Endothelial cell of umbilical vein (primary cell): ENCODE data around the gene CPPED1. TPM values are rescaled to one million over a fixed set of nuclear protein-coding genes. Genes with fewer than 3 reads are reported as not detected.

Experiments
- BruUV-seq: library from RNA; stranded (reverse); fragments of 400-500 nt; replicated peaks from 2 replicates; lab custom pipeline; 2021; lab: Mats Ljungman, UMichigan
- CTCF ChIA-PET: fragments of 300-600, 350-600 bp; sonication (Branson Sonifier 250); formaldehyde crosslinking; loops from one replicate; lab custom pipeline; 2021; ENCODE audit warnings: antibody characterized with exemption, inconsistent platforms; lab: Charles Lee
- POLR2A ChIA-PET: fragments of 300-600, 350-600 bp; sonication (Branson Sonifier 250); formaldehyde crosslinking; loops from one replicate; lab custom pipeline; 2021; ENCODE audit warnings: antibody characterized with exemption, inconsistent platforms; lab: Charles Lee
- DNase-seq: peaks from one replicate; pipeline ENCODE4 v3.0.0-alpha.2; 2011; ENCODE audit warnings: low read depth, low spot score
- FAIRE-seq: peaks from 2 replicates; lab custom pipeline; 2011; peaks lifted over from hg19 to GRCh38; lab: Jason Lieb, UNC
- H2AFZ ChIP-seq: 2 replicates; pipeline ENCODE4 v1.6.0; 2012; ENCODE audit warnings: low read depth, low read length, control low read depth, inconsistent platforms
- H3K27ac ChIP-seq: 2 replicates; pipeline ENCODE4 v1.5.1; 2011; ENCODE audit warnings: low read depth, mild to moderate bottlenecking, control low read depth, low read length, moderate library complexity; ENCODE audit not compliant: insufficient read depth
- H3K27me3 ChIP-seq, 2 experiments: 2 replicates each; pipeline versions ENCODE4 v1.6.0 to v1.6.1; 2011; ENCODE audit warnings: low read length in 2 of 2, mixed read lengths in 1 of 2; ENCODE audit not compliant: control insufficient read depth in 2 of 2, insufficient read depth in 2 of 2
- H3K36me3 ChIP-seq, 2 experiments: 2 replicates in 1 of 2; 3 replicates in 1 of 2; pipeline ENCODE4 v1.5.1; 2011; ENCODE audit warnings: low read length in 2 of 2, mild to moderate bottlenecking in 1 of 2, moderate library complexity in 1 of 2; ENCODE audit not compliant: control insufficient read depth in 2 of 2, insufficient read depth in 2 of 2; ENCODE audit errors: extremely low read depth in 1 of 2
- H3K4me1 ChIP-seq: 3 replicates; pipeline ENCODE4 v1.5.1; 2011; ENCODE audit warnings: mild to moderate bottlenecking, low read length; ENCODE audit not compliant: control insufficient read depth, insufficient read depth; ENCODE audit errors: extremely low read depth
- H3K4me2 ChIP-seq: 2 replicates; pipeline ENCODE4 v1.6.1; 2011; ENCODE audit warnings: low read length, control low read depth, mixed read lengths; ENCODE audit not compliant: insufficient read depth
- H3K4me3 ChIP-seq, 3 experiments: fragments of 200-600 bp in 1 of 3; sonication (generic), shearing (Covaris generic) in 1 of 3; replicated peaks in 1 of 3; 2 replicates each; pipeline ENCODE4 v1.5.1; 2011 to 2016; ENCODE audit warnings: control low read depth in 3 of 3, low read length in 3 of 3, mild to moderate bottlenecking in 2 of 3, inconsistent platforms in 1 of 3, low read depth in 1 of 3, moderate library complexity in 1 of 3; ENCODE audit not compliant: insufficient read depth in 1 of 3
- H3K79me2 ChIP-seq: 2 replicates; pipeline ENCODE4 v1.6.0; 2012; ENCODE audit warnings: low read length, inconsistent platforms; ENCODE audit not compliant: control insufficient read depth, insufficient read depth
- H3K9ac ChIP-seq: replicated peaks from 2 replicates; pipeline ENCODE3; 2011; ENCODE audit warnings: low read length, control low read depth; ENCODE audit not compliant: insufficient read depth; ENCODE audit errors: extremely low read depth
- H3K9me1 ChIP-seq: replicated peaks from 3 replicates; pipeline ENCODE4 v1.6.0; 2011; ENCODE audit warnings: mild to moderate bottlenecking, low read length; ENCODE audit not compliant: control insufficient read depth, insufficient read depth; ENCODE audit errors: extremely low read depth
- H3K9me3 ChIP-seq: replicated peaks from 2 replicates; pipeline ENCODE4 v1.5.1; 2012; ENCODE audit warnings: low read length, inconsistent platforms; ENCODE audit not compliant: control insufficient read depth, insufficient read depth
- H4K20me1 ChIP-seq: replicated peaks from 2 replicates; pipeline ENCODE3; 2011; ENCODE audit warnings: mild to moderate bottlenecking, low read length; ENCODE audit not compliant: control insufficient read depth, insufficient read depth; ENCODE audit errors: extremely low read depth
- EZH2 ChIP-seq: IDR thresholded peaks from 2 replicates; pipeline ENCODE4 v1.6.1; 2012; ENCODE audit warnings: borderline replicate concordance, low read depth, mild to moderate bottlenecking, moderate library complexity, low read length, inconsistent platforms; ENCODE audit not compliant: severe bottlenecking
- FOS ChIP-seq: IDR thresholded peaks from 2 replicates; pipeline ENCODE4 v1.6.1; 2011; ENCODE audit warnings: mild to moderate bottlenecking, low read length, moderate library complexity, borderline replicate concordance; ENCODE audit not compliant: insufficient read depth
- GATA2 ChIP-seq: IDR thresholded peaks from 2 replicates; pipeline ENCODE4 v1.7.0; 2011; ENCODE audit warnings: low read depth, mild to moderate bottlenecking, moderate library complexity, mixed read lengths, low read length; ENCODE audit not compliant: insufficient read length, insufficient read depth
- JUN ChIP-seq: IDR thresholded peaks from 2 replicates; pipeline ENCODE4 v1.6.1; 2011; ENCODE audit warnings: borderline replicate concordance, low read depth; ENCODE audit not compliant: insufficient read length, insufficient read depth
- MAX ChIP-seq: IDR thresholded peaks from 2 replicates; pipeline ENCODE4 v1.6.1; 2011; ENCODE audit not compliant: insufficient read depth, insufficient read length
- MYC ChIP-seq: IDR thresholded peaks from one replicate; pipeline ENCODE4 v1.6.1; 2011; ENCODE audit warnings: mild to moderate bottlenecking, low read depth, low read length
- POLR2A ChIP-seq: IDR thresholded peaks from 2 replicates; pipeline ENCODE4 v1.6.1; 2012; ENCODE audit warnings: low read depth, mild to moderate bottlenecking, control low read depth, low read length
- POLR2AphosphoS5 ChIP-seq: IDR thresholded peaks from 2 replicates; pipeline ENCODE4 v1.6.1; 2012; ENCODE audit warnings: low read depth, mild to moderate bottlenecking, control low read depth, low read length, moderate library complexity; ENCODE audit not compliant: insufficient read depth
- dilution Hi-C: fragments of 300-500 bp; cut with MboI; formaldehyde crosslinking; loops from one replicate; pipeline ENCODE4 v1.15.0; 2019; ENCODE audit warnings: low sequenced_read_pairs; ENCODE audit not compliant: extremely low pct_ligation_motif_present
- intact Hi-C: fragments of 100-400 bp; cut with micrococcal nuclease; formaldehyde crosslinking; loops from one replicate; pipeline ENCODE4 v1.10.0; 2022
- polyA plus RNA-seq, 4 experiments: library from polyadenylated mRNA; depleted of rRNA in 3 of 4; stranded (reverse) in 3 of 4; unstranded in 1 of 4; fragments of >200 nt; gene quantifications; 2 replicates each; pipeline versions ENCODE4 v1.2.1 to v1.2.3, GENCODE V29; 2011 to 2012; ENCODE audit warnings: missing spikeins in 1 of 4
- total RNA-seq: library from RNA; stranded (reverse); gene quantifications from 2 replicates; pipeline ENCODE4 v1.2.3, GENCODE V29; 2021
- TF ChIP-seq, protein P1 (sequence below), 2 donors: IDR thresholded peaks; 1 replicate in 1 of 2; 2 replicates in 1 of 2; pipeline ENCODE4 v1.5.1; 2011; ENCODE audit warnings: low read length in 2 of 2, mild to moderate bottlenecking in 2 of 2, moderate library complexity in 2 of 2, control low read depth in 1 of 2, inconsistent platforms in 1 of 2, low read depth in 1 of 2; ENCODE audit not compliant: insufficient read depth in 1 of 2; ENCODE audit errors: extremely low read depth in 1 of 2

The CPPED1 gene
- total and polyA plus RNA-seq, 2 donors (not counting 3 experiments of a cell fraction or from before 2014, with no cell fraction given) = 27.9 to 59.3 TPM

GRCh38 chr16:12620150-12620549, 183.5 kb downstream of the CPPED1 start:
- intact Hi-C loops (no loop called here), dilution Hi-C loops (no loop called here)
- TF ChIP-seq JUN (no peak), POLR2AphosphoS5 (no peak), FOS (no peak), GATA2 (no peak), POLR2A (no peak), MYC (no peak), MAX (no peak), EZH2 (no peak)
- TF ChIP-seq, protein P1, sequence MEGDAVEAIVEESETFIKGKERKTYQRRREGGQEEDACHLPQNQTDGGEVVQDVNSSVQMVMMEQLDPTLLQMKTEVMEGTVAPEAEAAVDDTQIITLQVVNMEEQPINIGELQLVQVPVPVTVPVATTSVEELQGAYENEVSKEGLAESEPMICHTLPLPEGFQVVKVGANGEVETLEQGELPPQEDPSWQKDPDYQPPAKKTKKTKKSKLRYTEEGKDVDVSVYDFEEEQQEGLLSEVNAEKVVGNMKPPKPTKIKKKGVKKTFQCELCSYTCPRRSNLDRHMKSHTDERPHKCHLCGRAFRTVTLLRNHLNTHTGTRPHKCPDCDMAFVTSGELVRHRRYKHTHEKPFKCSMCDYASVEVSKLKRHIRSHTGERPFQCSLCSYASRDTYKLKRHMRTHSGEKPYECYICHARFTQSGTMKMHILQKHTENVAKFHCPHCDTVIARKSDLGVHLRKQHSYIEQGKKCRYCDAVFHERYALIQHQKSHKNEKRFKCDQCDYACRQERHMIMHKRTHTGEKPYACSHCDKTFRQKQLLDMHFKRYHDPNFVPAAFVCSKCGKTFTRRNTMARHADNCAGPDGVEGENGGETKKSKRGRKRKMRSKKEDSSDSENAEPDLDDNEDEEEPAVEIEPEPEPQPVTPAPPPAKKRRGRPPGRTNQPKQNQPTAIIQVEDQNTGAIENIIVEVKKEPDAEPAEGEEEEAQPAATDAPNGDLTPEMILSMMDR (IDR thresholded peaks at IDR 0.05; ENCODE audit: extremely low read depth in 1 of 2, insufficient read depth in 1 of 2, low read depth in 1 of 2, low read length in 2 of 2) = no peak
- Histone ChIP-seq H3K9me1 (no peaks in the 10 kb centered on the region), H3K9me3 (no peaks in the 10 kb centered on the region), H3K4me3 (no peak overlapping the region), H3K9ac (no peak overlapping the region), H3K4me1 (no peaks in the 10 kb centered on the region), H3K27me3 (no peaks in the 10 kb centered on the region), H4K20me1 (no peaks in the 10 kb centered on the region), H3K79me2 (no peaks in the 10 kb centered on the region), H2AFZ (no peak overlapping the region), H3K4me2 (no peak overlapping the region), H3K36me3 (no peaks in the 10 kb centered on the region), H3K27ac (no peak overlapping the region)
- FAIRE-seq (no peak), DNase-seq (no peak)
- BruUV-seq = no TSS peak
- ChIA-PET CTCF (no interaction called here), POLR2A (no interaction called here)
